OCI-LY1 (cell line): Measurements from ENCODE around the gene MAP3K1.

ENCODE experiments used
- H2AFZ ChIP-seq: fragments of 200-600 bp; sonication (generic), shearing (Covaris generic); 2 replicates; pipeline ENCODE4 v1.6.0; 2014; ENCODE audit warnings: antibody characterized with exemption, mild to moderate bottlenecking, low read length
- H3F3A ChIP-seq: fragments of 200-600 bp; sonication (generic), shearing (Covaris generic); 2 replicates; pipeline ENCODE4 v1.6.0; 2014; ENCODE audit warnings: mild to moderate bottlenecking, antibody characterized with exemption, low read length, moderate library complexity; ENCODE audit not compliant: insufficient read depth
- H3K27ac ChIP-seq: fragments of 200-600 bp; sonication (generic); 2 replicates; pipeline ENCODE4 v1.5.1; 2014; ENCODE audit warnings: low read length, mixed run types, mild to moderate bottlenecking, low read depth; ENCODE audit not compliant: poor library complexity, severe bottlenecking
- H3K27me3 ChIP-seq: fragments of 200-600 bp; sonication (generic); 2 replicates; pipeline ENCODE4 v1.6.0; 2014; ENCODE audit warnings: antibody characterized with exemption, mild to moderate bottlenecking, low read length, moderate library complexity; ENCODE audit not compliant: insufficient read depth
- H3K36me3 ChIP-seq: fragments of 200-600 bp; sonication (generic); 2 replicates; pipeline ENCODE4 v1.6.1; 2014; ENCODE audit warnings: mild to moderate bottlenecking, antibody characterized with exemption, low read length, moderate library complexity, mixed read lengths; ENCODE audit not compliant: insufficient read depth
- H3K4me1 ChIP-seq: fragments of 200-600 bp; sonication (generic); 2 replicates; pipeline ENCODE4 v1.5.1; 2014; ENCODE audit warnings: mild to moderate bottlenecking, low read length, moderate library complexity; ENCODE audit not compliant: insufficient read depth, severe bottlenecking
- H3K4me2 ChIP-seq: fragments of 200-600 bp; sonication (generic), shearing (Covaris generic); 2 replicates; pipeline ENCODE4 v1.6.1; 2014; ENCODE audit warnings: low read length
- H3K4me3 ChIP-seq: fragments of 200-600 bp; sonication (generic); 2 replicates; pipeline ENCODE4 v1.5.1; 2014; ENCODE audit warnings: low read length, low read depth, mild to moderate bottlenecking, mixed read lengths; ENCODE audit not compliant: poor library complexity, severe bottlenecking
- H3K79me2 ChIP-seq: fragments of 200-600 bp; shearing (Covaris generic); 2 replicates; pipeline ENCODE4 v1.6.1; 2016; ENCODE audit warnings: mixed run types, low read length, mixed read lengths; ENCODE audit not compliant: insufficient read depth
- H3K9ac ChIP-seq: fragments of 200-600 bp; sonication (generic), shearing (Covaris generic); 2 replicates; pipeline ENCODE4 v1.6.1; 2014; ENCODE audit warnings: mild to moderate bottlenecking, low read length, mixed read lengths
- H3K9me2 ChIP-seq: fragments of 200-600 bp; sonication (generic), shearing (Covaris generic); 2 replicates; pipeline ENCODE4 v1.6.1; 2014; ENCODE audit warnings: low read depth, mild to moderate bottlenecking, low read length, mixed read lengths
- H3K9me3 ChIP-seq: fragments of 200-600 bp; shearing (Covaris generic); 2 replicates; pipeline ENCODE4 v1.6.1; 2014; ENCODE audit warnings: low read length, mixed read lengths
- H4K20me1 ChIP-seq: fragments of 200-600 bp; sonication (generic), shearing (Covaris generic); 2 replicates; pipeline ENCODE4 v1.6.0; 2016; ENCODE audit warnings: mild to moderate bottlenecking, low read length; ENCODE audit not compliant: insufficient read depth
- EZH2 ChIP-seq: fragments of 200-600 bp; sonication (generic), shearing (Covaris generic); IDR thresholded peaks from 2 replicates; pipeline ENCODE4 v1.8.0; 2017; ENCODE audit warnings: borderline replicate concordance, mixed run types, mild to moderate bottlenecking, antibody characterized with exemption, low read length, moderate library complexity, mixed read lengths
- TF ChIP-seq, protein P1 (sequence below): fragments of 200-600 bp; sonication (generic), shearing (Covaris generic); IDR thresholded peaks from 2 replicates; pipeline ENCODE4 v1.5.1; 2017; ENCODE audit warnings: mild to moderate bottlenecking, antibody characterized with exemption, low read length, moderate library complexity, mixed read lengths

The MAP3K1 gene

DNA sequence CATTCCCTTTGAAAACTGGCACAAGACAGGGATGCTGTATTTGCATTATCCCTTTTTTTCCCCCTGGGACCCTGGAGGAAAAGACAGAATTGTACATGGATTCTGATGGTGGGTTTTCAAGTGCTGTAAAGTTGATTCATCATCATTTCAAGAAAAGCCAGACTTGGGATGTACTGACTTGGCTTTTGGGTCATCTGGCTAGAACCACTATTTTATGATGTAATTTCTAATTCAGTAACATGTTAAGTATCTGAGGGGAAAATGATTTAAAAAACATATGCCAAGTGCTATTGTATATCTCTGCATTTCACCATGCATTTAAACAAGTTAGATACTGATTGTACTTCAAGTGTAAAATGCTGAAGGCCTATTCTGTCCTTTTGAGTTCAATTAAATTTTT is 15.2 kb upstream of the MAP3K1 start:
- Histone ChIP-seq H3K9me3 (no peaks in the 10 kb centered on the region), H3K79me2 (no peaks in the 10 kb centered on the region), H3K4me2 (no peak overlapping the region), H3K36me3 (no peaks in the 10 kb centered on the region), H3K27ac (no peak overlapping the region), H3K9ac (no peak overlapping the region), H3K4me1 (no peaks in the 10 kb centered on the region), H4K20me1 (no peaks in the 10 kb centered on the region), H3F3A (no peaks in the 10 kb centered on the region), H3K27me3 (no peaks in the 10 kb centered on the region), H2AFZ (no peak overlapping the region), H3K9me2 (no peaks in the 10 kb centered on the region), H3K4me3 (no peak overlapping the region)
- no peak for TF ChIP-seq EZH2
- TF ChIP-seq, protein P1, sequence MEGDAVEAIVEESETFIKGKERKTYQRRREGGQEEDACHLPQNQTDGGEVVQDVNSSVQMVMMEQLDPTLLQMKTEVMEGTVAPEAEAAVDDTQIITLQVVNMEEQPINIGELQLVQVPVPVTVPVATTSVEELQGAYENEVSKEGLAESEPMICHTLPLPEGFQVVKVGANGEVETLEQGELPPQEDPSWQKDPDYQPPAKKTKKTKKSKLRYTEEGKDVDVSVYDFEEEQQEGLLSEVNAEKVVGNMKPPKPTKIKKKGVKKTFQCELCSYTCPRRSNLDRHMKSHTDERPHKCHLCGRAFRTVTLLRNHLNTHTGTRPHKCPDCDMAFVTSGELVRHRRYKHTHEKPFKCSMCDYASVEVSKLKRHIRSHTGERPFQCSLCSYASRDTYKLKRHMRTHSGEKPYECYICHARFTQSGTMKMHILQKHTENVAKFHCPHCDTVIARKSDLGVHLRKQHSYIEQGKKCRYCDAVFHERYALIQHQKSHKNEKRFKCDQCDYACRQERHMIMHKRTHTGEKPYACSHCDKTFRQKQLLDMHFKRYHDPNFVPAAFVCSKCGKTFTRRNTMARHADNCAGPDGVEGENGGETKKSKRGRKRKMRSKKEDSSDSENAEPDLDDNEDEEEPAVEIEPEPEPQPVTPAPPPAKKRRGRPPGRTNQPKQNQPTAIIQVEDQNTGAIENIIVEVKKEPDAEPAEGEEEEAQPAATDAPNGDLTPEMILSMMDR: no peak

DNA sequence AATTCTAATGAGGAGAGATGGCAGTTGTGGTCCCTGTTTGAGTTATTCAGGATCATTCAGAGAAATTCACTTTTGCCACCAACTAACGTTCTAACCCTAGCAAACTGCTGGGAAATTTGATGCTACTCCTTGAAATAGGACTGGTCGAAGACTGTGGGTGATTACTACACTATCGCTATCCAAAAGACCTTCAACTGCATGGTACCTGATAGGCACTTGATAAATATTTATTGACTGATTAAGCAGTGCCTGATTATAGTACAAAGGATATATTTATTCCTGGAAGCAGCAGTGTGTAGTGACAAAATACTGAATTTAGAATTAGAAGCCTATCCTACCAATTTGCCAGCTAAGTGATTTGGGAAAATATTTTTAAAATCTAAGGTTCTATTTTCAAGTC is 14.1 kb upstream of the MAP3K1 start:
- no peaks in the 10 kb centered on the region for H4K20me1 ChIP-seq
- H3F3A ChIP-seq: no peaks in the 10 kb centered on the region
- H3K9me3 ChIP-seq: no peaks in the 10 kb centered on the region
- H3K79me2 ChIP-seq: no peaks in the 10 kb centered on the region
- no peak for TF ChIP-seq EZH2
- TF ChIP-seq, protein P1: no peak
- H3K4me3 ChIP-seq: no peak overlapping the region
- no peaks in the 10 kb centered on the region for H3K9me2 ChIP-seq
- H3K27me3 ChIP-seq: no peaks in the 10 kb centered on the region
- no peak overlapping the region for H2AFZ ChIP-seq
- no peaks in the 10 kb centered on the region for H3K4me1 ChIP-seq
- H3K4me2 ChIP-seq: no peak overlapping the region
- no peak overlapping the region for H3K9ac ChIP-seq
- H3K36me3 ChIP-seq: no peaks in the 10 kb centered on the region
- no peak overlapping the region for H3K27ac ChIP-seq

GRCh38 chr5:56802205-56802604 is 13.1 kb upstream of the MAP3K1 start:
- Histone ChIP-seq H3K9me3 (no peaks in the 10 kb centered on the region), H3K9me2 (no peaks in the 10 kb centered on the region), H3K9ac (no peak overlapping the region), H4K20me1 (no peaks in the 10 kb centered on the region), H3K27me3 (no peaks in the 10 kb centered on the region), H3K4me3 (no peak overlapping the region), H3K27ac (no peak overlapping the region), H3K79me2 (no peaks in the 10 kb centered on the region), H3F3A (no peaks in the 10 kb centered on the region), H3K4me1 (no peaks in the 10 kb centered on the region), H2AFZ (no peak overlapping the region), H3K4me2 (no peak overlapping the region), H3K36me3 (no peaks in the 10 kb centered on the region)
- TF ChIP-seq EZH2: no peak
- TF ChIP-seq, protein P1: no peak
